ENCODE results near the gene ABL1.

The ABL1 gene

DNA sequence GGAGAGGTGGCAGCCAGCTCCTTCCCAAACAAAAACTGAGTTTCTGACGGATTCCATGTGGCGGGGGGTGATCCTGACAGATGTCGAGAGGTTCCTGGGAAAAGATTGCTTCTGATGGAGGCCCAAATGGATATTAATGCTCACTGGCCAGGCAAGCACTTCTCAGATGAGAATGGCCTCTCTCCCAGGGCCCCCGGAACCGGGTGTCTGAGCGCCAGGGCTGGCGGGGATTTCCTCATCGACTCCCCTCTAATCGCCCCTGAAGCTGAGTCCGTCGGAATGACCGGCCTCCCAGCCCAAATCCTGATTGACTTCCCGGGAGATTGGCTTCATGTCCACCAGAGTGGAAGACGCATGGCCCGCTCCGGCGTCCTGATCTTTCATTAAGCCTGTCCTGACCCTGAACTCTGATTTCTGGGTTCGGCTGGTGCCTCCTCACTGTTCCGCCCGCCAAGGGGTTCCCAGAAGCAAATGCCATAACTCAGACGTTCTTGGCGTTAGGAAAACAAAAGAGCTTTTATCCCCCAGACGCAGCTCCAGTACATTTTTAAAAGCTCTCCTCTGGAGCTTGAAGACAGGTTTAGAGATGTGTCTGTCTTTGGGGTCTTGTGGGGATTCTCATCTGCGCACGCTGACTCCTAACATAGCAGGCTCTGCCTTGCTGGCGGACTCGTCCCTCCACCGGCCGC, 86.4 kb downstream of the ABL1 start:
- DNase-seq, result no peak

DNA sequence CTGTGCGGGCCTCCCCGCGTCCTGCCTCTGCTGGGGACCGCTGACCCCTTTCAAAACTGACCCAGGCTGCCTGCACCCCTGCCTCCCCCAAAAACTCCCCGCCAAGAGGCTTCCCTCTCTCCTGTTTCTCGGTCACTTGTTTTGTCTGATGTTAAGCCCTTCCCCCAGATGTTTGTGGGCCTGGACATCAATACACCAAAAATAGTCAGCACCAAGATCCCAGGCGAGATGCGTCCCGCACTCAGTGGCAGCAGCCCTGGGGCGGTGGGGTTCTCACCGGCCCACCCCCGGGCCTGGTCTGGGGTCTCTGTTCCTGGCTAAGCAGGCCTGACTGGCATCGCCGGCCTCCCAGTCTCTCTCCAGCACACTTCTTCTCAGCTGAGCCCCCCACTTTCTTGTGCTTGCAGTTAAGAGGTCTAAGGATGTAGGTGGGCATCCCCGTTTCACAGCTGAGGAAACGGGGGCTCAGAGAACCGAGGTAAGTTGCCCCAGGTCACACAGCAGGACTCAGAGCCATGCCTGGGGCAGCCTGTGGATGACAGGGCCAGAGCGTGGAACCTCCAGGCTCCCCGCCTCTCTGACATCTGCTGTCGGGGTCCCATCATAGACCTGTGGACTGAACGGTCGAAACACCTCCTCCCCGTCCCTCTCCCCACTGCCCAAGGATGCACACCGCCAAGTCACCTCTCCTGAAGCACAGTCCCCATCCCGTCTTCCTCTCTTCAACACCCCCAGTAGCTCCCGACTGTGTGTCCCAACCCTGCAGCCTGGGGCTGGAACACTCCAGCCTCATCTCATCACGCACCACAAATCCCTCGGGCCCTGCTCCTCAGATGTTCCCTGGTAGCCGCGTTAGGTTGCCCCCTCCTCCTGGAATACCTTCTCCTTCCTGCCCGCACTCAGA, 87.2 kb downstream of the ABL1 start:
- no peak for DNase-seq

DNA sequence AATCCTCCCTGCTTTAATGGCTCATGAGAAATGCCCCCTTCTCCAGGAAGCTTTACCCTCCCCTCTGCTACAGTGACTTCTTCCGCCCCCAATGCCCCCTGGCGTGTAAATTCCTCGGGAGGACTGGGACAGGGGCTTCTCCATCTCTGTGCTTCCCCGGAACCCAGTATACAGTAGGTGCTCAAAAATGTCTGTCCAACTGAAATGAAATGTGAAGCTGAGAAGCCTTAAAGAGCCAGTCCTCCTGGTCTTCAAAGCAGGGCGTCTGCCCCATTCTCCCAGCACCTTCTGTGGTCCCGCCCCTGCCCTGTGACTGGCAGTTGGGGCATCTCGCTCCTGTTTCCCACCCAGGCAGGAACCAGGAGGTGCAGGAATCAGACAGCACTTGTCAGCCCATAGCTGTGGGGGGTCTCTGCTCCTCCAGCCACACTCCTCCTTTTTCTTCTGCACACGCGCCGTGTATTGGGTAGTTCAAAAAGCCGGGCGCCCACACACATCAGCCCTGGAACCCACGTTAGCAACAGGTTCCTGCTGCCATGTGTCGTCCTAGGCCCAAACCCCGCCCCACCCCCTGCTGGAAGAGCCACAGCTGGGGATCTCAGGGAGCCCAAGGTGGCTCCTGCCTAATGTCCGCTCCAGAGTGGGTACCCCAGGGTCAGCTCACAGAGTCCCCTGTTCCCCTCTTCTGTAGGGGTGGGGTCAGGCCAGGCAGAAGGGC, 88.0 kb downstream of the ABL1 start:
- no peak for DNase-seq

DNA sequence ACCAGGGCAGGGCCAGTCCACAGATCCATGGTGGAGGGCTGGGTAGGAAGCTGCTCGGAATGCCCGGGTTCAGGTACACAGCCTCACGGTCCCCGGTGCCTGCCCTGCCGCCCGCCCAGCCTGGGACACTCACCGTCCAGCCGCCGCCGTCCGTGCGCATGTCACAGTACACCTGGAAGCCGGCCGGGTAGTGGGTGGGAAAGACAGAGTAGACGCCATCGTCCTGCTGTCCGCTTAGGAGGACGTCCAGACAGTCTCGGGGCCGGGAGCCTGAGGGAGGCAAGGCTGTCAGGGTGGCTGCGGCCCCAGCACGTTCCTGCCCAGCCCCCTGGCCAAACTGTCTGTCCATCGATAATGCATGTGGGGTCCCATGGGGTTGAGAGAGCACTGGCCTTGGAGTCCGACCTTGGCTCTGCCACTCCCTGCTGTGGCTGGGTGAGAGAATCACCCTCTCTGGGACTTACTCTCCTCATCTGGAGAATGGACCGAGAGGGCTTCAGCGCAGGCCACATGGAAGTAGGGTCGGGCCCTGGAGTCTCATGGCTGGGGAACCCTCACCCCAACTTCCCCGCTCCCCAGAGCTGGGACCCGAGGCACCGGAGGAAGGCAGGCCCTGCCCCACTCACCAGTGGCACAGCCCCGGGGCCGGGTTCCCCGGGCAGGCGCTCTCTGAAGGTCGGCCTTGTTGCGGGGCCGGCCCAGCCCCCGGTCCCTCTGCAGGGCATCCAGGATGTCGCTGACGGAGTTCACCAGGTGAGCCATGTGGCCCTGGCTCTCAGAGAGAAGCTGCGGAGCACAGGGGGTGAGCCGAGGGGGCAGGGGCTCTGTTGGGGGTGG, 88.8 kb downstream of the ABL1 start:
- no peak for DNase-seq

DNA sequence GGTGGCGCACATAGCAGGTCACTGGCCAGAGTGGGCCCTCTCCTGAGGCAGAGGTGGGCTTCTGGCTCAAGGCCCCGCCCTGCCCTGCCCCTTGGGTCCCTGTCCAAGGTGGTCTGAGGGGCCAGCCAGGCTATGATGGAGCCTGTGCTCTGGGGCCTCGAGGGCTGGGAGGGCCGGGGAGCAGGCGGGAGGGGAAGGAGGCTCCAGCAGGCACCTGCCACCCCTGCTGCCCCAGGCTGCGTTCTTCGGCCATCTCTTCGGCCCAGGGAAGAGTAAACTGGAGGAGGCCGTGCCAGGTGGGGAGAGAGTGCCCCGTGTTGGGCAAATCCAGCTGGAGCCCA, 89.4 kb downstream of the ABL1 start:
- DNase-seq, result no peak

DNA sequence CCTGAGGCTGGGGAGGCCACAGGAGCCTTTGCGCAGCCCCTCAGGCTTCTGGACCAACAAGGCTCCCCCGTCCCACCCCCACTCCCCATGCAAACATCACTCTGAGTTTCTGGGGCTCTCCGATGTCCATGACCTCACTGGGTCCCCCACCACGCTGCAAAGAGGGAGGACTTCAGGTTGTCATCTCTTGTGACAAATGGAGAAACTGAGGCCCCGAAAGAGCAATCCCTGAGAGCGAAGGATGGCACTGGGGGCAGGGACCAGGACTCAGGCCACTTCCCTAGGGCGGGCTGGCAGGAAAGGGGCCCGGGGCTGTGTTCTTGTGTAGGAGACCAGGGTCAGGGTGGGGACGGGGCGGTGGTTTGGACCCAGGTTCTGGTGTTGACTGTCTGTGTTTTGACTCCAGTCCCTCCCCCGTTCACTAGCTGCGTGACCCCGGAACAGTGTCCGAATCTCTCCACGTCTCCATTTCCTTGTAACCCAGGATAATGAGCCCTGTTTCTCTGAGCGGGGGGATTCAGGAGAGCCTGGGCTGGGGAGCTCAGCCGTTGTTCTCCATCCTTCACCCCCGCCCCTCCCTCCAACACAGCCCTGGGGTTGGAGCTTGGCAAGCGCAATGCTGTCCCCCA, 90.1 kb downstream of the ABL1 start:
- DNase-seq, result no peak

DNA sequence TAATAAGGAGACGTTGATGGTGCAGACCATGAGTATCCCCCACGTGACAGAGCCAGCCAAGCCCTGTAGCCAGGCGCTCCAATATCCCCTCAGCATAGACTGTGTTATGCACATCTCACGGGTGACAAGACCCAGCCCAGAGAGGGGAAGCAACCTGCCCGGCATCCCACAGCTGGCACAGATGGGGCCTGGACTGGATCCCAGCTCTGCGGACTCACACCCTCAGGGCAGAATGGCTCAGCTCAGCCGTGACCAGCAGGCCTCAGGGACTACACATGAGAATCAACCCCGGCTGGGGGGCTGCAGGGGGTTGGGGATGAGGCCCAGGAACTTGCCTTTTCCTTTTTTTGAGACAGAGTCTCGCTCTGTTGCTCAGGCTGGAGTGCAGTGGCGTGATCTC, 92.3 kb downstream of the ABL1 start:
- DNase-seq, result no peak

DNA sequence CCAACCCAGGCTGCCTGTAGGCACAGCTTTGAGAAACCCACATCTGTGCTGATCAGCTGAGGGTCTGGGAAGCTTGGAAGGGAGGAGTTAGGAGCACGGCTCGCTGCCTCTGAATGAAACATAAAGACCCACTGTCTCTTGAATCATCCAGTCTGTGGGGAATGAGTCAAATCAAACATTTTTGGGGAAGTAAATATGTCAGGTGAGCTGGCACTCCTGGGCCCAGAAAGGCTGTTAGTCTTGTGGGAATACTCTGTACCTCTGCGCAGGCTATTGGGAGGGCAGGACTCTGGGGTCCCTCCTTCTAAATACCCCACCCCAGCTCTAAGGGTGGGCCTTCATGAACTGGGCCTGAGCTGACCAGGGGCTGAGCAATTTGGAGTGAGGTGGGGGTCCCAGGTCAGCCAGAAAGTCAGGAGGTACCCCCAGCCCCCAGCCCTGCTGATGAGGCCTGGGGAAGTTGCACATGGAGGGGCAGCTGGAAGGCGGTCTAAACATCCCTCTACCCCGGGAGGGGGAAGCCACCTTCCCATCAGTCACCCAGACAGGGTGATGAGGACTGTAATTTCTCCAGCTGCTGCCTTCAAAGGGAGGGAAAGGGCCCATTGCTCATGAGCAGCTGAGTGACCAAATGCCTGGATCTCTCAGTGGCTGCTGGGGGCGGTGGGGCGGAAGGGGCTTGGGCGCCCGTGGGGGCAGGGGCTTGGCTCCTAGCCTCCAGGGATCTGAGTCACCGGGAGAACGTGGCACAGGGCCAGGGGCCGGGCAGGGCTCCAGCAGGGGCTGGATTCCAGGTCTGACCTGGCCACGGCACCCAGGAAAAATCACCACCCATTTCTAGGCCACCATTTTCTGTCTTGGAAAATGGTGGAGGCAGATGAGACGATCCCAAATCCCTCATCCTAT, 93.2 kb downstream of the ABL1 start:
- DNase-seq, result peak; percentile 23

DNA sequence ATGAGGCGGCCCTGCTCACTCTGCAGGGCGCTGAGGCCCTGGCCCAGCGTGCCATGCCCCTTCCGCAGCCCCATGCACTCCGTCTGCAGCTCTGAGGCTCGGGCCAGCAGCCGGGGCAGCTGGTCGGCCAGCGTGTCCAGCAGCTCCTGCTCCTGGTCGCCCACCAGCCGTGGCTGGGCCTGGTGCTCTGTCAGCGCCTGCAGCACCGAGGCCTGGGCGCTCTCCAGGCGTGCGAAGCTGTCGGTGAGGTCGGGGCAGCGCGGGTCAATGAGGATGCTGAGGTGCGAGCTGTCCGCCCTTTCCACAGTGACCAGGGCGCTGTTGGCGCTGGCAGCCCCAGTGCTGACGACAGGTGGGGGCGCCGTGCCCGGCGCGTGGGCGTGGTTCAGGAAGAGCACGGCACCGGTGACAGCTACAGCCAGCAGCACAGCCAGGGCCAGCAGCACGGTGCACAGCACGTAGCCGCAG, 94.6 kb downstream of the ABL1 start:
- DNase-seq, result no peak

DNA sequence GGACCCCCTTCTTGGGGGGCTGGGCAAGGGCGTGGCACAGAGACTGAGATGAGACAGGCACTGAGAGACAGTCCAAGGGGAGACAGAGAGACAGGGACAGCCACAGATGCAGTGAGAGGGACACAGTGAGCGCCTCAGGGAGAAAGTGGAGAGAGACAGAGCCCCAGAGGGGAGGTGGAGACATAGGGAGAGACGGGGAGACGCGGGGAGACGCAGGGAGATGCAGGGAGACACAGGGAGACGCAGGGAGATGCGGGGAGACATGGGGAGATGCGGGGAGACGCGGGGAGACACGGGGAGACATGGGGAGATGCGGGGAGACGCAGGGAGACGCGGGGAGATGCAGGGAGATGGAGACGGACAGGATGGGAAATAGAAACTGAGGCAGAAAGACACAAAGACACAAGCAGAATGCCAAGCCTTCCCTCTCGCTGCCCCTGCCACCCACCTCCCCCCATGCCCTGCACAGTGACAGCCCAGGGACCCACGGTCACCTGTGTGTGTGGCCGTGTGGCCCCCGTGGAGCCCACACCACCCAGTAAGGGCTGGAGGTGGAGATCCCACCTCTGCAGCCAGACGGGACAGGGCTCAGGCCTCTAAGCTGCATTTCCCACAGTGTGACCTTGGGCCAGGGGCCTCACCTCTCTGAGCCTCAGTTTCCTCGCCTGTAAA, 95.2 kb downstream of the ABL1 start:
- no peak for DNase-seq

DNA sequence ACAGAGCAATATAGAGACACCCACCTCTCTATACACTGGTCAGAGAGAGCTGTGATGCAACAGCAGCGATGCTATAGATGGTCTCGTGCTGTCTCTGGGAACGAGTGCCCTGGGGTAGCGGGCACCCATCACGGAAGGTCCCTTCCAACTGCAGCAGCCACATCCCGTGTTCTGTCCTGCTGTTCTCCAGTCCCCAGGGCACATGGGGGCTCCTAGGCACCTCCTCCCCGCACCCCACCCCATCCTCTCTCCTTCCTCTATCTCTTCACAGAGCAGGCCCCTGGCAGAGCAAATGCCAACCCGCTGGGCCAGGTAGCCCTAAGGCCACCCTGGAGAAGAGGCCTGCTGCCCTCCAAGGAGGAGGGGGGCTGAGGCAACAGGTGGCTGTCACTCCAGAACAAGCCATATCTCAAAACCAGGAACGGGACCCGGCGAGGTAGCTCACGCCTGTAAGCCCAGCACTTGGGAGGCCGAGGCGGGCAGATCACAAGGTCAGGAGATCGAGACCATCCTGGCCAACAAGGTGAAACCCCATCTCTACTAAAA, 95.8 kb downstream of the ABL1 start:
- no peak for DNase-seq

DNA sequence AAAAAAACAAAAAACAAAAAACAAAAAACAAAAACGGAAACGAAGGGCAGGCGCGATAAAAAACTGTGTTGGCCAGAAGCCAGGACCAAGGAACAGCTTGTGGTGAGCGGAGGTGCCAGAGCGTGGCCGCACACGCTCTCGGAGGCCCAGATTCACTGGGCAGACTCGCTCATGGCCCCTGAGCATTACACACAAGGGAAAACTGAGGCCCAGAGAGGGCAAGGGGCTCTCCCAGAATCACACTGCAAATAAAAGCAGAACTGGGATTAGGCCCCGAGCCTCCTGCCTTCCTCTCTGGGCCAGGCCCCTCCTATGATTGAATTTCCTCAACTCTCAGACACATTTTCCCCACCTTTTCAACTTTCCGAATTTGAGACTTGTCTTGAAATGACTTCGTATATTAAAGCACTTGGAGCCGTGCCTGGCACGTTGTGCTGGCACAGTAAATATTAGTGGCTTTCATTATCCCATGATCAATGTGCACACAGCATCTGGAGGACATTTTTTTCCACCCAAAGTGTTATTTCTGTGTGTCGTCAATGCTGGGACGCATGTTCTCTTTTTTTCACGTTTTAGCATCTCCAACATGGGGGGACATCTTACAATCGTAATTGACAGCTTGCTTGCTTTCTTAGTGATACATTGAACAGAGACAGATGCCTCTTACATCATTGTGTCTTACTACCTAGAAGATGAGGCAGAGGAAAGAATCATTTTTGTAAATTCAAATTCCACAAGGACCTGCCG, 96.6 kb downstream of the ABL1 start:
- no peak for DNase-seq

DNA sequence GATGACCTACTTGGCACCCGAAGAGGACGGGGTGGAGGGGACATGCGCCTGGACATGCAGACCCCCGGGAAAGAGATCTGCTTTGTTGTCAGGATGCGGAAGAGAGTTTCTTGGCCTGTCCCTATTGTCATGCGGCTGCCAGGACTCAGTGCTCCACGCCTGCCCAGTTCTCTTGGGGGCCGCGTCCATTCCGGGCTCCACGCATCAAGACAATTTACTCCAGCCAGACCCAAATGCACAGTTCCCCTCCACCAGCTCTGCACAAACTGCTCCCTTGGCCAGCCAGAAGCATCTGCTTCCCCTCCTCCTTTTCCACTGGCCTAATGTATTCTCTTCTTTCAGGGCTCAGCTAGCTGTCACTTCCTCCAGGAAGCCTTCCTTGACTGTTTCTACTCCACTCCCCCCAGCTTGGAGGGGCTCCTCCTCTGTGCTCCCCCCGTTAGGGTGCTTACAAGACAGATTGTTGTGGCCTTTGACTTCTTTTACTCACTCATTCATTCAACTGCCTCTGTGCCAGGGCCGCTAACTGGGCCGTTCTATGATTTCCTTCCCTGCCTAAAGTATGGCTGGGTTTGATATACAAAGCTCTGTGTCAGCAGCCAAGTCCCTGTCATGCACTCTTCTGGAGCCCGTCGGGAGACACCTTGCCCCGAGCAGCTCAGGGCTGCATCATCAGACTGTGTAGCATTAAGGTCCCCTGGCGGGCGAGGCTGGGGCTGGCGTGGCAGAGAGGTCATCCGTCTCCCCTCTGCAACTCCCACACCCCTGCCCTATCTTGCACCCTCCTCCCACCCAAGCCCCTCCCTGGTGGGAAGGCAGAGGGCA, 97.4 kb downstream of the ABL1 start:
- no peak for DNase-seq

DNA sequence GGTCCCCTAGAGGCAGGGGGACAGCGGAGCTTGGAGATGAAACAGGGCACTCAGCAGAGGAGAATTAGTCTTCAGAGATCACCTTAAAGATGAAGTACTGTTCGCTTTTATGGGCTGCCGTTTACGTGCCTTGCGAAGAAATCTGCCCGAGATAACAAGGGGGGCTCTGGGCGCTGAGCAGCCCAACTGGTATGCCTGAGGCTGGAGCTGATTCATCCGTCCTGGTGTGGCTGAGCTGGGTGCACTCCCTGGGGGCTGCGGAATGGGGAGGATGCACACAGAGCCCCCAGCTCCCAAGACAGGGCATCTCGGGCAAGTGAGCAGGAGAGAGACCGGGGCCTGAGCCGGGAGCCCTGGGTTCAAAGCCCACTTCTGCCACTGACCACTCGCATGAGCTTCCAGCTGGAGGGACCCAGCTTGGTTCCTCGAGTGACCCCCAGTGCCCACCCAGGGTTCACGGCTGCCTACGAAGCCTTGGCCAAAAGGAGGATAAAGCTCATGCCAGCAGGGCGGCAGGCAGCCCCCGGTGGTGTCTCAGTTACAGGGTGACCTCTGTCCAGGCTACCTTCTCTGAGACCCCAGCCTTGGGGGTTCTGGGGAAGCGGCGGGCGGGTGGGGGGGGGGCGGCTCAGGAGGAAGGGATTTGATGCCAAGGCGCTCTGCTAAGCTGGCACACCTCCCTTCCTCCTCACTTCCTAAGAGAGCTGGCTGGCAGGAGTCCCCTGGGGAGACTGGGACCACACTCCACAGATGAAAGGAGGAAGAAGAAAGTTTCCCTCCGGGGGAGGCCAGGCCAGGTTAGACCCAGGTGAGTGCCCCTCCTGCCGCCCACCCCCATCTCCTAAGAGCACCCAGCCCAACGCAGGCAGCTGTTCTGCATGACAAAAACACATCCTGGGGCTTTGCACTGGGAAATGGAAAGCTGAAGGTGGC, 98.3 kb downstream of the ABL1 start:
- DNase-seq, result no peak

DNA sequence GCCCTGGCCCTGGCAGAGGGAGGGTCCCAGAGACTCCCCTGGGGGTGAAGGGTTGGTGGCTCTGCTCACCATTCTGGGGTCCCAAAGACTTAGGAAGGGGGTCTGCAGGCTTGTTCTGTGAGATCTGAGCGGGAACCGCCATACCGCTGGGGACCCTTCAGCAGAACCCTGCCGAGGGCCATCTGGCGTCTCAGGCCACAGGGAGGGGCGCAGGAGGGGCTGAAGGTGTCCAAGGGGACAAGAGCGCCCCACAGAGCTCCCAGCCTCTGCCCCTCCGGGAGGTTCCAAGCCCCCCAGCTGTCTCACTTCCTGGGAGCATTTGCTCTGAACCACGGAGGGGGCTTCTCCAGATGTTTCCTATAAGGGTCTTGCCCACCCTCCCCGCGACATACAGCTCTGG, 99.2 kb downstream of the ABL1 start:
- DNase-seq, result no peak

DNA sequence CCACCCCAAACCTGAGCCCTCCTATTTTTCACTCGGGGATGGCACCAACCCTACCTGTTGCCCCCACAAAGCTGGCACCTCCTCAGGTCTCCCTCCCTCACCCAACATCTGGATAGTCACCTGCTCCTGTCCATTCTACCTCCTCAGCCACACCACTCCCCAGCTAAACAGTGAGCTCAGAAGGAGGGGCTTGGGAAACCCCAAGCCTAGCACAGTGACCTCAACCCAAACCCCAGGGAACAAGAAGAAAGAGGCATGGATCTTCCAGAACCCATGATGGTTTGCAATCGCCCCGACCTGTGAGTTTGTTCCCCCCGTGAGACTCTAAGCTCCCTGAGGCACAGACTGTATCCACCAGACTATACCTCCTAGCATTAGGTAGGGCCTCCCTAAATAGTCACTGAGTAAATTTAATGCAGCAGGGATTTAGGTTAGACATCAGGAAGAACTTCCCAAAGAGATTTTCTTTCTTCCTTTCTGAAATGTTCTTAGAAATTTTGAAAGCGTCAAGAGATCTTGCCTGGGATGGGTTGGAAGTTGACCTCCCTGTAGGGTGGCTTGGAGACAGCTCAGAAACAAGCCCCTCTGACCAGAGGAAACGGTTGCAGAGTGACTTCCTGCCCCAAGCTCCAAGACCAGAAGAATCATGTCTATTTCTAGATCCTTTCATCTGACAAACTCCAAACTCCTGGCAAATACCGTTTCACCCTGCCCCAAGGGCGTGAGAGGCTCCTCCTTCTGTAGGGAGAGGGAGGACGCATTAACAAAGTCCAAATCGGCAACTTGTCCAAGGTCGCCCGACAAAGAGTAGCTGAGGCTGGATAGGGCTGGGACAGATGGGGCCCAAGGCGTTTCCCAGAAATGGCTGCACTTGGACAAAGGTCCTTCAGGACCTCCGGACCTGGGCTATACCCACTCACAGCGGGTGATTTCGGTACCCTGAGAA, 99.9 kb downstream of the ABL1 start:
- DNase-seq, result no peak
